Adrenal gland (tissue), 12 donors: ENCODE data around the gene TNP1. TPM values are rescaled to one million over a fixed set of nuclear protein-coding genes. Genes with fewer than 3 reads are reported as not detected.

Experiments
- DNase-seq, 7 donors: peaks; one replicate each; pipeline ENCODE4 v3.0.0-alpha.2; 2019 to 2020
- H3K27ac ChIP-seq, 5 donors: fragments of 200-600 bp; sonication (generic) in 4 of 5; 1 replicate in 3 of 5; 2 replicates in 2 of 5; pipeline versions ENCODE4 v1.5.1 to v1.8.0; 2016 to 2020; ENCODE audit warnings: mild to moderate bottlenecking in 1 of 5
- H3K27me3 ChIP-seq: fragments of 200-600 bp; 2 replicates; pipeline ENCODE4 v1.8.0; 2021
- H3K36me3 ChIP-seq, 2 donors: fragments of 200-600 bp; replicated peaks in 1 of 2; 1 replicate in 1 of 2; 2 replicates in 1 of 2; pipeline versions ENCODE4 v1.5.1 to v1.8.0; 2018 to 2022
- H3K4me1 ChIP-seq, 2 donors: fragments of 200-600 bp; replicated peaks in 1 of 2; 1 replicate in 1 of 2; 2 replicates in 1 of 2; pipeline versions ENCODE4 v1.5.1 to v1.8.0; 2018 to 2021
- H3K4me3 ChIP-seq, 4 donors: fragments of 200-600 bp; sonication (generic) in 3 of 4; one replicate each; pipeline ENCODE4 v1.5.1; 2016 to 2018
- H3K9me3 ChIP-seq, 3 donors: fragments of 200-600 bp; sonication (generic) in 1 of 3; replicated peaks in 1 of 3; 1 replicate in 2 of 3; 2 replicates in 1 of 3; pipeline versions ENCODE4 v1.5.1 to v1.8.0; 2016 to 2021
- POLR2A ChIP-seq, 2 donors: fragments of 450-650 bp; IDR thresholded peaks; one replicate each; pipeline ENCODE4 v1.6.1; 2017; ENCODE audit warnings: antibody characterized with exemption in 2 of 2, mild to moderate bottlenecking in 2 of 2, moderate library complexity in 1 of 2
- WGBS, 4 donors: extraction: QIAGEN DNeasy Blood & Tissue Kit in 2 of 4; methylation state at CpG; one replicate each; pipeline versions ENCODE4 v1.1.5 to v1.1.7; 2013 to 2017; 5-methylcytosine and 5-hydroxymethylcytosine counted together
- intact Hi-C, 2 donors: fragments of 100-400 bp; cut with DNase I; formaldehyde crosslinking; loops; one replicate each; pipeline versions ENCODE4 v1.14.1 to v1.15.0; 2022 to 2023
- polyA plus RNA-seq, 3 donors: library from polyadenylated mRNA; stranded (reverse); fragments of 200-250 nt in 2 of 3; fragments of 350-450 nt in 1 of 3; fragmentation: Illumina TruSeq in 1 of 3; extraction: RNeasy Lipid Tissue Mini Kit (QIAGEN cat#74804) in 1 of 3; gene quantifications; one replicate each; pipeline ENCODE4 v1.2.3, GENCODE V29; 2013 to 2014
- total RNA-seq, 9 donors: library from RNA; depleted of rRNA in 4 of 9; stranded (reverse); fragments of >200 nt in 4 of 9; fragments of 120-200 nt in 1 of 9; fragmentation: NEBNext Ultra II Directional in 1 of 9; extraction: Animal tissue kit (Norgen Biotek cat#: 25700) in 1 of 9; gene quantifications; one replicate each; pipeline versions ENCODE4 v1.1.0 to v1.2.4, GENCODE V29; 2013 to 2023
- TF ChIP-seq, protein P1 (sequence below), 6 experiments: fragments of 450-650 bp in 4 of 6; fragments of 200-600 bp in 2 of 6; sonication (generic) in 1 of 6; IDR thresholded peaks; 1 replicate in 5 of 6; 2 replicates in 1 of 6; pipeline versions ENCODE4 v1.5.1 to v1.8.0; 2016 to 2021; ENCODE audit warnings: antibody characterized with exemption in 6 of 6, mild to moderate bottlenecking in 2 of 6, moderate library complexity in 1 of 6
- donor health status: healthy with polysubstance abuse.
- donor health status: Bipolar disorder and iron deficiency.
- donor health status: DM: yes; HTN: yes; CAD: no.
- donor health status: DM: no; HTN: no; CAD: no.
- donor health status: DM: no; HTN: no; CAD: no.
- donor health status: DM: yes; HTN: yes; CAD: no.

The TNP1 gene
- total and polyA plus RNA-seq, 12 donors, result not detected

DNA sequence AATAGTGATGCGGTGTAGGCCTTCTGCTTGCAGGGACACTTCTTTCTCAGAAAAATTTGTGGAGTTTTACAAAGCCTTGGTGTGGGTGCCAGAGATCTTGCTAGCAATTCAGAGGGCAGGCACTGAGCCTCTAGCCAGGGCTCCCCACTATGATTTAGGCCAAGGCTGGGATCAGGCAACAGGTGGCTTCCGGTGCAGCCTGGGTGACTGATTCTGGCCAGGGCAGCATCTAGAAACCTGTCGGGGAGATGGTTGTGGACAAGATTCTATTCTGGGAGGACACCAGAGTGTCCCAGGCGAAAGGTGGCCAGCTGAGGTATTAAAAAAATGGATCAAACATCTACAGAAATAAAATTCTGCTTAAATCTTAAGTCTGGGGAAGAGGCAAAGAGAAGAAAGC, 21.5 kb upstream of the TNP1 start:
- H3K27ac ChIP-seq, result no peak overlapping the region
- no peaks in the 10 kb centered on the region for H3K36me3 ChIP-seq
- TF ChIP-seq, protein P1, sequence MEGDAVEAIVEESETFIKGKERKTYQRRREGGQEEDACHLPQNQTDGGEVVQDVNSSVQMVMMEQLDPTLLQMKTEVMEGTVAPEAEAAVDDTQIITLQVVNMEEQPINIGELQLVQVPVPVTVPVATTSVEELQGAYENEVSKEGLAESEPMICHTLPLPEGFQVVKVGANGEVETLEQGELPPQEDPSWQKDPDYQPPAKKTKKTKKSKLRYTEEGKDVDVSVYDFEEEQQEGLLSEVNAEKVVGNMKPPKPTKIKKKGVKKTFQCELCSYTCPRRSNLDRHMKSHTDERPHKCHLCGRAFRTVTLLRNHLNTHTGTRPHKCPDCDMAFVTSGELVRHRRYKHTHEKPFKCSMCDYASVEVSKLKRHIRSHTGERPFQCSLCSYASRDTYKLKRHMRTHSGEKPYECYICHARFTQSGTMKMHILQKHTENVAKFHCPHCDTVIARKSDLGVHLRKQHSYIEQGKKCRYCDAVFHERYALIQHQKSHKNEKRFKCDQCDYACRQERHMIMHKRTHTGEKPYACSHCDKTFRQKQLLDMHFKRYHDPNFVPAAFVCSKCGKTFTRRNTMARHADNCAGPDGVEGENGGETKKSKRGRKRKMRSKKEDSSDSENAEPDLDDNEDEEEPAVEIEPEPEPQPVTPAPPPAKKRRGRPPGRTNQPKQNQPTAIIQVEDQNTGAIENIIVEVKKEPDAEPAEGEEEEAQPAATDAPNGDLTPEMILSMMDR (IDR thresholded peaks at IDR 0.05), result no peak
- TF ChIP-seq POLR2A (IDR thresholded peaks at IDR 0.05), result no peak
- intact Hi-C loops, result no loop called here
- no peaks in the 10 kb centered on the region for H3K9me3 ChIP-seq
- no peak overlapping the region for H3K4me3 ChIP-seq
- no peak for DNase-seq
- 79 to 96% (median 92%) methylated on average over 3 to 4 of the region's 4 CpGs for WGBS, 4 donors
- peaks cover 9 to 11% of the 10 kb centered on the region in 2 donors for H3K4me1 ChIP-seq
- no peaks in the 10 kb centered on the region for H3K27me3 ChIP-seq

DNA sequence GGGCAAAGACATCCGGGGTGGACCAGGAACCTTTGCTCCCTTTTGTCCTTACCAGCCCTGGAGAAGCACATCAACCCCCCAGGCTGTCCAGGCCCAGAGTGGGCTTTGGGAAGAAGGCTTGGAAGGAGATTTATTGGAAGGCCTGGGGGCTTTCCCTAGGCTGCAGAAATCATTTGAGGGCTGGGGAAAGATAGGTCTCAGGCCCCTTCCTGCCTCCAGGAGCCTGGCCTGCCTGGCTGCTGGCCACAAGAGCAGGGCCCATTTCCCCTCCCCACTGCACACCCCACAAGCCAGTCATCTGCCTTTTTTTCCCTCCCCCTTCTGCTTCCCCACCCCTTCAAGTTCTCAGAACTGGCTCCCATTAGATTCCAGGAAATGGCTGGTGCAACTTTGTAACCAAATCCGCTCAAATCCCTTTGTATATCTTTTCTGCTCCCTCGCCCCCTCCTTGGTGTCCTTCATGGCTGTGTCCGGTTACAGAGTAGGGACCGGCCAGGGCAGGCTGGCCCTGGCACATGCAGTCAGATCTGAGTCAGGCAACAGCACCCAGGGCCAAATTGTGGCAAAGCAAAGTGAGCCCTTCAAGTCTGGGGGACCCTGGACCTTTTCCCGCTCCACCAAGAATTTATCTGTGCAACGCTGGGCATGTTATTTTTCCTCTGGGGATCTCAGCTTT, 20.8 kb upstream of the TNP1 start:
- Histone ChIP-seq H3K27ac (peak overlapping the region in 2 of 5 donors; percentile 42 to 62), H3K9me3 (no peaks in the 10 kb centered on the region), H3K4me3 (no peak overlapping the region), H3K36me3 (no peaks in the 10 kb centered on the region), H3K27me3 (no peaks in the 10 kb centered on the region), H3K4me1 (peaks cover 9 to 11% of the 10 kb centered on the region in 2 donors)
- intact Hi-C loops, result no loop called here
- TF ChIP-seq, protein P1 (IDR thresholded peaks at IDR 0.05), result no peak
- no peak for TF ChIP-seq POLR2A (IDR thresholded peaks at IDR 0.05)
- DNase-seq, result peak; percentile 63 to 94 (median 81)
- WGBS, 4 donors, result 49 to 61% (median 55%) methylated on average over 7 of the region's 7 CpGs

GRCh38 chr2:216879727-216880508, 20.1 kb upstream of the TNP1 start:
- TF ChIP-seq POLR2A (IDR thresholded peaks at IDR 0.05), result no peak
- TF ChIP-seq, protein P1 (IDR thresholded peaks at IDR 0.05), result no peak
- Histone ChIP-seq H3K27me3 (no peaks in the 10 kb centered on the region), H3K27ac (peak overlapping the region in 2 of 5 donors; percentile 42 to 62), H3K9me3 (no peaks in the 10 kb centered on the region), H3K4me3 (no peak overlapping the region), H3K4me1 (peaks cover 9 to 11% of the 10 kb centered on the region in 2 donors), H3K36me3 (no peaks in the 10 kb centered on the region)
- 85 to 91% (median 86%) methylated on average over 6 of the region's 6 CpGs for WGBS, 4 donors
- no peak for DNase-seq
- intact Hi-C loops, result no loop called here

- Histone ChIP-seq H3K27ac (no peak overlapping the region), H3K36me3 (no peaks in the 10 kb centered on the region), H3K4me3 (no peak overlapping the region), H3K27me3 (no peaks in the 10 kb centered on the region), H3K9me3 (no peaks in the 10 kb centered on the region), H3K4me1 (peaks cover 9 to 11% of the 10 kb centered on the region in 2 donors)
- intact Hi-C loops, result no loop called here
- no peak for DNase-seq
- TF ChIP-seq POLR2A (IDR thresholded peaks at IDR 0.05), result no peak
- TF ChIP-seq, protein P1 (IDR thresholded peaks at IDR 0.05), result no peak
- 87 to 95% (median 89%) methylated on average over 5 of the region's 5 CpGs for WGBS, 4 donors
Measured at GRCh38 chr2:216878072-216878471, 18.2 kb upstream of the TNP1 start.
